Heart left ventricle (tissue), 16 donors: ENCODE results near the gene LRFN5. TPM values are rescaled to one million over a fixed set of nuclear protein-coding genes. Genes with fewer than 3 reads are reported as not detected.

Experiments
- ATAC-seq, 4 donors: fragments of 200-7000 bp; cut with Tn5 transposase; one replicate each; pipeline ENCODE4 v1.9.1; 2020 to 2022; ENCODE audit warnings: moderate library complexity in 4 of 4, mild to moderate bottlenecking in 3 of 4, moderate number of reproducible peaks in 1 of 4
- DNase-seq, 5 donors: peaks; one replicate each; pipeline ENCODE4 v3.0.0-alpha.2; 2020
- H3K27ac ChIP-seq, 12 donors: fragments of 200-600 bp; sonication (generic) in 4 of 12; one replicate each; pipeline versions ENCODE4 v1.5.0 to v1.8.0; 2016 to 2022; ENCODE audit warnings: mild to moderate bottlenecking in 2 of 12
- H3K27me3 ChIP-seq, 9 donors: fragments of 200-600 bp; sonication (generic) in 2 of 9; one replicate each; pipeline versions ENCODE4 v1.5.1 to v1.8.0; 2016 to 2022; ENCODE audit warnings: mild to moderate bottlenecking in 3 of 9
- H3K36me3 ChIP-seq, 9 donors: fragments of 200-600 bp; sonication (generic) in 2 of 9; one replicate each; pipeline versions ENCODE4 v1.5.0 to v1.8.0; 2018 to 2022; ENCODE audit warnings: mild to moderate bottlenecking in 2 of 9
- H3K4me1 ChIP-seq, 12 donors: fragments of 200-600 bp; sonication (generic) in 4 of 12; one replicate each; pipeline versions ENCODE4 v1.5.0 to v1.8.0; 2016 to 2022; ENCODE audit warnings: mild to moderate bottlenecking in 3 of 12
- H3K4me3 ChIP-seq, 12 donors: fragments of 200-600 bp; sonication (generic) in 4 of 12; one replicate each; pipeline versions ENCODE4 v1.5.0 to v1.8.0; 2017 to 2022; ENCODE audit warnings: mild to moderate bottlenecking in 9 of 12, moderate library complexity in 4 of 12
- H3K9me3 ChIP-seq, 12 donors: fragments of 200-600 bp; sonication (generic) in 4 of 12; one replicate each; pipeline versions ENCODE4 v1.5.0 to v1.8.0; 2016 to 2022; ENCODE audit warnings: mild to moderate bottlenecking in 1 of 12
- CTCF ChIP-seq, 12 donors: fragments of 200-600 bp; sonication (generic) in 4 of 12; IDR thresholded peaks; one replicate each; pipeline versions ENCODE4 v1.5.0 to v1.8.0; 2018 to 2022; ENCODE audit warnings: antibody characterized with exemption in 12 of 12, mild to moderate bottlenecking in 5 of 12
- POLR2A ChIP-seq, 2 donors: fragments of 450-650 bp; IDR thresholded peaks; one replicate each; pipeline ENCODE4 v1.6.1; 2017; ENCODE audit warnings: antibody characterized with exemption in 2 of 2, mild to moderate bottlenecking in 2 of 2, moderate library complexity in 2 of 2
- WGBS, 4 donors: extraction: QIAGEN DNeasy Blood & Tissue Kit in 2 of 4; methylation state at CpG; one replicate each; pipeline versions ENCODE4 v1.1.5 to v1.1.7; 2013 to 2018; 5-methylcytosine and 5-hydroxymethylcytosine counted together
- intact Hi-C, 10 donors: fragments of 100-400 bp; cut with DNase I; formaldehyde crosslinking; loops; one replicate each; pipeline versions ENCODE4 v1.11.1 to v1.14.2; 2022
- polyA plus RNA-seq, 2 donors: library from polyadenylated mRNA; stranded (reverse); fragments of 200-250 nt; gene quantifications; one replicate each; pipeline ENCODE4 v1.2.3, GENCODE V29; 2013
- total RNA-seq, 9 donors: library from RNA; depleted of rRNA in 2 of 9; stranded (reverse); fragments of >200 nt in 2 of 9; fragmentation: NEBNext Ultra II Directional in 3 of 9; extraction: Animal tissue kit (Norgen Biotek cat#: 25700) in 3 of 9; gene quantifications; one replicate each; pipeline versions ENCODE4 v1.1.0 to v1.2.4, GENCODE V29; 2016 to 2023
- donor health status: ischemic (EF 13 %, LVEDD 7.1; RV severe dilation, severe dysfunction).
- donor health status: healthy with polysubstance abuse.
- donor health status: DM: no; HTN: yes; CAD: no.
- donor health status: DM: no; HTN: no; CAD: no.
- donor health status: ischemic (EF 25% LVEDD 6.9; RV normal size, moderate dysfunction).
- donor health status: ischemic (EF 25% LVEDD 5.7; RV mildly dilated, moderate dysfunction).
- donor health status: healthy.
- donor health status: DM: yes; HTN: yes; CAD: no.
- donor health status: ischemic (EF 35%, LVEDD 5.7; RV mildly dilated, moderate dysfunction).
- donor health status: nonischemic (EF 11% LVEDD 7.7; RV severe dilation, severe dysfunction).
- donor health status: DM: yes; HTN: yes; CAD: no.
- donor health status: PGD.
- donor health status: ischemic (EF 29% LVEDD 5.4; RV normal size, mild dysfunction).
- donor health status: nonischemic (EF 23%, LVEDD 6.1; RV moderate dilation, normal function).

Gene LRFN5
- total and polyA plus RNA-seq, 11 donors = 0.11 to 0.91 (median 0.38) TPM

DNA sequence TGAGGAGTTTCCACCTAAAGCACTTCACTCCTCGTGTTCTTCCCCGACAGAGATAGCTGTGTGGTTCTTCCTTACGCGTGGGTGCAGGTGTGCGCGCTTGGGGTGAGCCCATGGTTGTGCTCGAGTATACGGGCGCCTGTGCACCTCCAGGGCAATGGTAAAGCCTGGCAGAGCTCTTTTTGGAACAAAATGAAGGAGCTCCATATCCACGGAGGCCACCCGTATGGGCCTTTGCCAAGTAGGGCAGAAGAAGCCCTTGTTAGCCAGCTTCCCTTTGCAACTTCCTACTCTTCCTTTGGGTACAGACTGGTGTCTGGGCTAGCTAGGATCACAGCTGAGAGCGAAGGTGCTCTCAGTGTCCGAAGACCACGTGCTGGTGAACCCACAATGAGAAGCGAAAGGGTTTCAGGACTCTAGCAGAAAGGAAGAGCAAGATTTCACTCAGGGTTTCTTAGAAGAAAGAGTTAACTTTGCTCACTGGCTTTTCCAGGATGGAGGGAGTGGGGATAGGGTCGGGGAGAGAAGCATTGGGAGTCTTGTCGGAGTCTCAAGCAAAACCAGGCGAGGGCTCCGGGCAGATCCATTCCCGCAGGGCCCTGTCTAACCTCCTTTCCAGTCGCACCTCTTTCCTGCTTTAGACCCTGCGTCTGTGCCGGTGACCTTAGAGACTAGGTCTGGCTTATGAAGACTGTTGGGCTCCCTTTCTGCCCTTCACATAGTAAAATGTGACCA lies 960 bp upstream of the LRFN5 start:
- intact Hi-C loops = no loop called here
- WGBS, 4 donors = 1 to 3% (median 2%) methylated on average over 23 of the region's 23 CpGs
- Histone ChIP-seq H3K27ac (peak overlapping the region in 11 of 12 donors; percentile 5 to 75 (median 69)), H3K36me3 (no peaks in the 10 kb centered on the region), H3K4me3 (peak overlapping the region; percentile 37 to 72 (median 54)), H3K9me3 (no peaks in the 10 kb centered on the region), H3K27me3 (peaks cover 6 to 74% (median 42%) of the 10 kb centered on the region in 9 donors), H3K4me1 (peaks cover 0 to 40% (median 8%) of the 10 kb centered on the region in 12 donors)
- peak in 2 of 4 donors; percentile 31 to 33 for ATAC-seq
- TF ChIP-seq CTCF (IDR thresholded peaks at IDR 0.05) (no peak), POLR2A (IDR thresholded peaks at IDR 0.05) (no peak)
- peak in 1 of 5 donors; percentile 21 for DNase-seq

GRCh38 chr14:41606282-41606531 lies 469 bp upstream of the LRFN5 start:
- intact Hi-C loops = no loop called here
- TF ChIP-seq POLR2A (IDR thresholded peaks at IDR 0.05) = no peak
- TF ChIP-seq CTCF (IDR thresholded peaks at IDR 0.05) = no peak
- DNase-seq = no peak
- Histone ChIP-seq H3K27me3 (peaks cover 6 to 73% (median 42%) of the 10 kb centered on the region in 9 donors), H3K4me3 (peak overlapping the region; percentile 37 to 72 (median 54)), H3K4me1 (peaks cover 0 to 40% (median 8%) of the 10 kb centered on the region in 12 donors), H3K9me3 (no peaks in the 10 kb centered on the region), H3K36me3 (no peaks in the 10 kb centered on the region), H3K27ac (peak overlapping the region in 11 of 12 donors; percentile 4 to 75 (median 68))
- WGBS, 4 donors = 0 to 2% (median 1%) methylated on average over 7 of the region's 7 CpGs
- ATAC-seq = no peak

DNA sequence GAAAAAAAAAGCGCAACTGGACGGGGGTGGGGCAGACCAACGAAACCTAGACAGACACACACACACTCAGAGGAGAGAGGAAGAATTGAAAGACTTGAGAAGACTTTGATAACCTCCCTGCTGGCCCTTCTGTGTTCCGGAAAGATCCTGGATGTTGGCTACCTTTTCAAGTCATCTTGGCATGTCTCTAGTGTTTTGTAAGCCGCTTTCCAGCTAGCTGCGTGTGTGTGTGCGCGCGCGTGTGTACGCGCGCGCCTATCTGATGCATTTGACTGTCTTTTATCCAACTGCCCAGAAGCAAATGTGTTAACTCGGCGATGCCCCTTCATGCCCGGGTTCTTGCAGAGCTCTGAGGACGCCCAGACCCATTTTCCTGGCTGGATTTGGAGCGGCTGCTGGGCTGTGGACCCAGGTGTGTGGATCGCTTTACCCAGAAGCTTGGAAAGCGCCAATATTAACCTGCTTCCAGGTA lies 664 bp downstream of the LRFN5 start:
- Histone ChIP-seq H3K4me3 (peak overlapping the region; percentile 37 to 72 (median 54)), H3K4me1 (peaks cover 0 to 40% (median 8%) of the 10 kb centered on the region in 12 donors), H3K27ac (peak overlapping the region in 5 of 12 donors; percentile 50 to 75 (median 68)), H3K27me3 (peaks cover 6 to 78% (median 42%) of the 10 kb centered on the region in 9 donors), H3K36me3 (no peaks in the 10 kb centered on the region), H3K9me3 (no peaks in the 10 kb centered on the region)
- intact Hi-C loops = no loop called here
- ATAC-seq (peak in 1 of 4 donors; percentile 6), DNase-seq (no peak)
- TF ChIP-seq POLR2A (IDR thresholded peaks at IDR 0.05) (no peak), CTCF (IDR thresholded peaks at IDR 0.05) (no peak)
- WGBS, 4 donors = 0 to 1% (median 1%) methylated on average over 21 of the region's 21 CpGs

GRCh38 chr14:41607966-41608663 lies 1.4 kb downstream of the LRFN5 start:
- intact Hi-C loops = no loop called here
- H3K9me3 ChIP-seq = no peaks in the 10 kb centered on the region
- H3K27ac ChIP-seq = peak overlapping the region in 2 of 12 donors; percentile 33 to 75
- no peak for TF ChIP-seq POLR2A (IDR thresholded peaks at IDR 0.05)
- peak overlapping the region; percentile 37 to 72 (median 54) for H3K4me3 ChIP-seq
- 1 to 2% (median 1%) methylated on average over 31 to 55 of the region's 55 CpGs for WGBS, 4 donors
- DNase-seq (no peak), ATAC-seq (no peak)
- H3K27me3 ChIP-seq = peaks cover 6 to 78% (median 42%) of the 10 kb centered on the region in 9 donors
- no peaks in the 10 kb centered on the region for H3K36me3 ChIP-seq
- peaks cover 0 to 40% (median 8%) of the 10 kb centered on the region in 12 donors for H3K4me1 ChIP-seq
